ENCODE data around the gene GCHFR.

The GCHFR gene

GRCh38 chr15:40731034-40731433 is 32.8 kb upstream of the GCHFR start:
- TF ChIP-seq CTCF (IDR thresholded peaks at IDR 0.05; ENCODE audit: control insufficient read depth, extremely low read depth, insufficient read depth) = no peak
- no peak overlapping the region for H3K4me3 ChIP-seq (ENCODE audit: low read depth, low read length)
- DNase-seq (ENCODE audit: low read depth) = no peak

- no peak for TF ChIP-seq CTCF (IDR thresholded peaks at IDR 0.05; ENCODE audit: control insufficient read depth, extremely low read depth, insufficient read depth)
- H3K4me3 ChIP-seq (ENCODE audit: low read depth, low read length) = peak overlapping the region; percentile 33
- no peak for DNase-seq (ENCODE audit: low read depth)
Measured at GRCh38 chr15:40736575-40736974, 27.3 kb upstream of the GCHFR start.

GRCh38 chr15:40737048-40737447 is 26.8 kb upstream of the GCHFR start:
- peak; percentile 76 for DNase-seq (ENCODE audit: low read depth)
- H3K4me3 ChIP-seq (ENCODE audit: low read depth, low read length) = peak overlapping the region; percentile 33
- no peak for TF ChIP-seq CTCF (IDR thresholded peaks at IDR 0.05; ENCODE audit: control insufficient read depth, extremely low read depth, insufficient read depth)

- no peak for TF ChIP-seq CTCF (IDR thresholded peaks at IDR 0.05; ENCODE audit: control insufficient read depth, extremely low read depth, insufficient read depth)
- H3K4me3 ChIP-seq (ENCODE audit: low read depth, low read length) = no peak overlapping the region
- no peak for DNase-seq (ENCODE audit: low read depth)
Measured at GRCh38 chr15:40739047-40739446, 24.8 kb upstream of the GCHFR start.

- no peak overlapping the region for H3K4me3 ChIP-seq (ENCODE audit: low read depth, low read length)
- TF ChIP-seq CTCF (IDR thresholded peaks at IDR 0.05; ENCODE audit: control insufficient read depth, extremely low read depth, insufficient read depth) = no peak
- DNase-seq (ENCODE audit: low read depth) = no peak
Measured at GRCh38 chr15:40739854-40740253, 24.0 kb upstream of the GCHFR start.

- no peak for TF ChIP-seq CTCF (IDR thresholded peaks at IDR 0.05; ENCODE audit: control insufficient read depth, extremely low read depth, insufficient read depth)
- no peak overlapping the region for H3K4me3 ChIP-seq (ENCODE audit: low read depth, low read length)
Measured at GRCh38 chr15:40743485-40743901, 20.4 kb upstream of the GCHFR start.

More at GRCh38 chr15:40743485-40743901, 20.4 kb upstream of the GCHFR start:
- no peak for DNase-seq (ENCODE audit: low read depth)
